ENCODE measurements around the gene RPL35.

RPL35 gene

GRCh38 chr9:124820698-124821623 is 40.8 kb downstream of the RPL35 start:
- DNase-seq (ENCODE audit: low read depth): no peak

GRCh38 chr9:124818431-124819281 is 43.1 kb downstream of the RPL35 start:
- no peak for DNase-seq (ENCODE audit: low read depth)

- no peak for DNase-seq (ENCODE audit: low read depth)
Measured at GRCh38 chr9:124815601-124816000, 46.2 kb downstream of the RPL35 start.

- DNase-seq (ENCODE audit: low read depth): no peak
Measured at GRCh38 chr9:124814164-124814535, 47.6 kb downstream of the RPL35 start.

GRCh38 chr9:124813501-124814163 is 48.1 kb downstream of the RPL35 start:
- no peak for DNase-seq (ENCODE audit: low read depth)

- DNase-seq (ENCODE audit: low read depth): no peak
Measured at GRCh38 chr9:124813041-124813440, 48.7 kb downstream of the RPL35 start.

GRCh38 chr9:124812441-124812876 is 49.3 kb downstream of the RPL35 start:
- DNase-seq (ENCODE audit: low read depth): no peak

GRCh38 chr9:124810663-124811355 is 50.9 kb downstream of the RPL35 start:
- no peak for DNase-seq (ENCODE audit: low read depth)

- DNase-seq (ENCODE audit: low read depth): no peak
Measured at GRCh38 chr9:124809741-124810500, 51.8 kb downstream of the RPL35 start.

- no peak for DNase-seq (ENCODE audit: low read depth)
Measured at GRCh38 chr9:124809211-124809610, 52.5 kb downstream of the RPL35 start.

GRCh38 chr9:124808246-124808956 is 53.4 kb downstream of the RPL35 start:
- no peak for DNase-seq (ENCODE audit: low read depth)
